Body of pancreas (tissue), 4 donors: ENCODE data around the gene CDCA4. TPM values are rescaled to one million over a fixed set of nuclear protein-coding genes. Genes with fewer than 3 reads are reported as not detected.

Experiments
- ATAC-seq: fragments of 150-250 bp; one replicate; pipeline ENCODE4 v1.9.1; 2016
- DNase-seq, 4 donors: peaks; one replicate each; pipeline ENCODE4 v3.0.0-alpha.2; 2019
- H3K27ac ChIP-seq, 4 donors: fragments of 200-600 bp; sonication (generic); 1 replicate in 3 of 4; 2 replicates in 1 of 4; pipeline versions ENCODE4 v1.5.1 to v1.6.1; 2016 to 2019; ENCODE audit warnings: mild to moderate bottlenecking in 1 of 4, mixed read lengths in 1 of 4, moderate library complexity in 1 of 4
- H3K27me3 ChIP-seq, 2 donors: fragments of 200-600 bp; sonication (generic); one replicate each; pipeline ENCODE4 v1.6.0; 2016; ENCODE audit warnings: mild to moderate bottlenecking in 1 of 2
- H3K36me3 ChIP-seq, 2 donors: fragments of 200-600 bp; sonication (generic); replicated peaks in 1 of 2; 2 replicates each; pipeline ENCODE4 v1.5.1; 2016; ENCODE audit warnings: low read depth in 2 of 2; ENCODE audit not compliant: insufficient read depth in 1 of 2
- H3K4me1 ChIP-seq: fragments of 200-600 bp; sonication (generic); one replicate; pipeline ENCODE4 v1.6.0; 2016
- H3K4me3 ChIP-seq, 2 donors: fragments of 200-600 bp; sonication (generic); 1 replicate in 1 of 2; 2 replicates in 1 of 2; pipeline ENCODE4 v1.5.1; 2016 to 2019
- H3K9me3 ChIP-seq, 3 donors: fragments of 200-600 bp; sonication (generic); 1 replicate in 2 of 3; 2 replicates in 1 of 3; pipeline ENCODE4 v1.5.1; 2016
- CTCF ChIP-seq, 7 experiments: fragments of 450-650 bp in 4 of 7; fragments of 200-600 bp in 3 of 7; sonication (generic) in 3 of 7; IDR thresholded peaks; one replicate each; pipeline ENCODE4 v1.5.1; 2016 to 2019; ENCODE audit warnings: antibody characterized with exemption in 7 of 7
- POLR2A ChIP-seq, 3 donors: fragments of 450-650 bp; IDR thresholded peaks; one replicate each; pipeline ENCODE4 v1.6.1; 2016; ENCODE audit warnings: antibody characterized with exemption in 3 of 3, mild to moderate bottlenecking in 2 of 3
- WGBS, 2 donors: methylation state at CpG; one replicate each; pipeline ENCODE4 v1.1.5; 2017; 5-methylcytosine and 5-hydroxymethylcytosine counted together
- intact Hi-C: fragments of 100-400 bp; cut with DNase I; formaldehyde crosslinking; loops from one replicate; pipeline ENCODE4 v1.15.1; 2023
- total RNA-seq, 2 donors: library from RNA; depleted of rRNA; stranded (reverse); fragments of >200 nt; gene quantifications; one replicate each; pipeline ENCODE4 v1.1.0, GENCODE V29; 2016

Gene CDCA4
- total RNA-seq, 2 donors from 2014 or later, result 2.6 to 4.7 TPM

- Histone ChIP-seq H3K27ac (no peak overlapping the region), H3K9me3 (no peaks in the 10 kb centered on the region), H3K4me1 (peaks cover 18% of the 10 kb centered on the region), H3K36me3 (no peaks in the 10 kb centered on the region), H3K27me3 (no peaks in the 10 kb centered on the region), H3K4me3 (no peak overlapping the region)
- TF ChIP-seq CTCF (IDR thresholded peaks at IDR 0.05), result no peak
- no peak for TF ChIP-seq POLR2A (IDR thresholded peaks at IDR 0.05)
- DNase-seq (no peak), ATAC-seq (no peak)
- WGBS, 2 donors, result 83 to 86% methylated on average over 7 of the region's 7 CpGs
- intact Hi-C loops, result no loop called here
These were observed 56.3 kb downstream of the CDCA4 start for GRCh38 chr14:104964546-104964945.

Other genes starting within 250 kb of the CDCA4 start
- gene AKT1, start 225.3 kb downstream of the CDCA4 start, total RNA-seq, result 100 to 1,000 TPM in 1 of 2 donors, 10 to 100 TPM in 1; 74.2 to 151 TPM
- 10 to 100 TPM; 10.6 to 21.8 TPM for gene ZBTB42, start 220.0 kb downstream of the CDCA4 start, total RNA-seq
- 10 to 100 TPM; 23.6 to 41.9 TPM for gene CEP170B, start 155.8 kb downstream of the CDCA4 start, total RNA-seq
- gene PLD4, start 96.2 kb downstream of the CDCA4 start, total RNA-seq, result not detected
- gene AHNAK2, start 42.7 kb downstream of the CDCA4 start, total RNA-seq, result 1 to 10 TPM; 3.6 to 5.2 TPM
- gene CLBA1, start 35.3 kb downstream of the CDCA4 start, total RNA-seq, result 10 to 100 TPM in 1 of 2 donors, 1 to 10 TPM in 1; 8.6 to 21.1 TPM
- 1 to 10 TPM in 1 of 2 donors, not detected in 1; 1.0 TPM for gene GPR132, start 44.3 kb upstream of the CDCA4 start, total RNA-seq
- gene JAG2, start 147.7 kb upstream of the CDCA4 start, total RNA-seq, result 10 to 100 TPM; 13.5 to 36.3 TPM
- 10 to 100 TPM; 28.8 to 66.9 TPM for gene NUDT14, start 160.2 kb upstream of the CDCA4 start, total RNA-seq
- 10 to 100 TPM; 13.0 to 22.4 TPM for gene BTBD6, start 227.4 kb upstream of the CDCA4 start, total RNA-seq